ENCODE results near the gene SLC37A1.

The SLC37A1 gene

GRCh38 chr21:42508371-42508770 is 5.3 kb upstream of the SLC37A1 start:
- DNase-seq, result no peak

DNA sequence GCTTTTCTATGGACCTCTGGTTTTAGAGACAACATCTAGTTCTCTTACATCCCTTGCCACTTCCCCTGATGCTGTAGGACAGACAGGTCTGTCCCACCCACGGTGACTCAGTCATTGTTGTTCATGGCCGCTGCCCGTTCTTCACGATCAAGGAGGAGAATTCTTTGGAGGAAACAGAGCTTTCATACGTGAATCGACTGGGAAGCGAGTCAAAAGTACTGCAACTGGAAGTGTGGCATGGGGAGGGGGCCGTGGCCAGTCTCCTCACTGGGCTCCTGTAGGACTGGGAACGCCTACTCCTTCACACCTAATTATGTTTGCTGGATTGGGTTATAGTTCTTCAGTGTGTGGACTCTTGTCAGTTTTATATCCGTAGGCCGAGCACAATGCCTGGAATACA is 4.4 kb upstream of the SLC37A1 start:
- DNase-seq, result no peak

- DNase-seq, result no peak
These were observed 1.2 kb upstream of the SLC37A1 start for GRCh38 chr21:42512346-42513034.

DNA sequence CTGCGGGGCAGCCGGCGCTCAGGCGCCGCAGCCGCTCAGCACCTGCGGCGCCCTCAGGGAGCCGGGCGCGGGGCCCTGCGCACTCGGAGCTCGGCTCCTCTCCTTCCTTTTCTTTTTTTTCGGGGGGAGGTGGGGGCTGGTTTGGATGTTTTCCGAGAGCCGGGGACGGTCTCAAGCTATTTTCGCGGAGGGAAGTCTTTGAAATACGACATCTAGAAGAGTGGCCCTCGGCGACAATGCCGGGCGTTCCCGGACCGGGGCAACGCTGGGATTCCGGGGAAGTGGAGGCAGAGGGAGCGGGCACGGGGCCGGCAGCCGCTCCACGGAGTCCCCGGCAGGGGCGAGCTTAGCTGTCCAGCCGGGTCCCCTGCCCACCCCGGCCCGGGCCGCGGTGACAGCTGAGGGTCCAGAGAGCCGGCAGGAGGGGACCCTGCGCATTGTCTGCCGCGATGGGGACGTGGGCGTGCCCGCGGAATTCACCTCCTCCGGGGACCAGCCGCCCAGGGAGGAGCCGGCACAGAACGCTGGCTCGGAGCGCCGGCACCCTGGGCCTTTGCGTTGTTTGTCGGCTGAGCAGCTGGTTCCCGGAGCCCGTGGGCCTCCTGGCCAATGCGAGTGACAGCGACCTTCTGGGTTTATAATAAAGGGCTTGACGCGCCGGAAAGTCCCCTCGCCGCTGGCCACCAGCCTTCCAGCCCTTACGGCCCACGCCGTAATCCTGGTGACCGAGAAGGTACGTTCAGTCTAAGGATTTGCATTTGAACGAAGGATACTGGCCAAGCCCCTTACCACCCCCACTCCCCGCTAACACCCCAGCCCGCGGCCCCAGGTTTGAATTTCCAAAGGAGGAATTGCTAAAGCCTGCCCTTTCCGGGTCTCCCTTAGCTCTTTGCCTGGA is 582 bp downstream of the SLC37A1 start:
- peak; percentile 48 for DNase-seq

GRCh38 chr21:42514883-42515228 is 1.2 kb downstream of the SLC37A1 start:
- DNase-seq, result no peak

GRCh38 chr21:42515708-42516502 is 2.3 kb downstream of the SLC37A1 start:
- no peak for DNase-seq

DNA sequence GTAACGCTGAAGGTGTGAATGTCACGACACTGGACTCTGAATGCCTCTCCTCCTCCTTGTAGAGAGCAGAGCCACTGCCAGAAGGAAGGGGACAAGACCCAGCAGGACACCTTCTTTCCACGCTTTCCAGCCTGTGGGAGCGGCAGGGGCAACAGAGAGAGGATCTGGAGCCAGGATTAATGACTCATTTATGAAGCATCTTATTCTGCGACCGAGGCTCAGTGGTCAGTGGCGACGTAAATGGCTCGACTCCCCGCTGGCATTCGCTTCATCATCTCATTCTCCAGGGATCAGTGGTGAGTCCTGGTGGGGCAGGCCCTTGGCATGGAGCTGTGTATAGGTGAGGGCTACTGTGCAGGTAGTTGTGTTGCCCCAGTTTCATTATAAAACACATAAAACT is 4.6 kb downstream of the SLC37A1 start:
- DNase-seq, result no peak

- DNase-seq, result no peak
These were observed 5.0 kb downstream of the SLC37A1 start for GRCh38 chr21:42518626-42519025.

- DNase-seq, result no peak
These were observed 7.1 kb downstream of the SLC37A1 start for GRCh38 chr21:42520628-42521253.

- no peak for DNase-seq
These were observed 7.7 kb downstream of the SLC37A1 start for GRCh38 chr21:42521384-42521783.

DNA sequence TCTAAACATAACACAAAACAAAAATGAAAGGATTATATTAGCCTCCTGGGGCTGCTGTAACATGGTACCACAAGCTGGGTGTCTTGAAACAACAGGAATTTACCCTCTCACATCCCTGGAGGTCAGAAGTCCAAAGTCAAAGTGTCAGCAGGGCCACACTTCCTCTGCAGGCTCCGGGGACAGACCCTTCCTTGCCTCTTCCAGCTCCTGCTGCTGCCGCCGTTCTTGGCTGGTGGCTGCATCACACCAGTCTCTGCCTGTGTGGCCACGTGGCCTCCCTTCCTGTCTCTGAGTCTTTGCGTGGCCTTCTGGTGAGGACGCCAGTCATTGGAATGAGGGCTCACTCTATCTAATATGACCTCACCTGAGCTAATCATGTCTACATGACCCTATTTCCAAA is 8.2 kb downstream of the SLC37A1 start:
- no peak for DNase-seq

DNA sequence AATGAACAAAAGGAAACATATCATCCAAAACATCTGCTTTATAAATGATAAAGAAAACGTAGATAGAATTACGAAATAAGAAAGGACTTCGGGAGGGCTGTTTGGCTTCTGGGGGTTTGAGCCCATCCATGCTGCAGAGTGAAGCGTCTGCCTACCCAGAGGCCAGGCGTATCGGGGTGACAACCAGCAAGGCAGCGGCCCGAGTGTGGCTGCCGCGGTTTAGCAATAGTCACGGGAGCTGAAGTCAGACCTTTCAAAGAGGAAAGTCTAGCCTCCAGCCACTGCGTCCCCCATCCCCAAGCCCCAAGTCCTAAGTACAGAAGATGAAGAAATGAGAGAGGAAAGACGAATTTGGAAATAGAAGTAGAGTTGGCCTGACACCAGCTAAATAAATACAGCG is 8.6 kb downstream of the SLC37A1 start:
- DNase-seq, result no peak

GRCh38 chr21:42522771-42523170 is 9.1 kb downstream of the SLC37A1 start:
- DNase-seq, result no peak

DNA sequence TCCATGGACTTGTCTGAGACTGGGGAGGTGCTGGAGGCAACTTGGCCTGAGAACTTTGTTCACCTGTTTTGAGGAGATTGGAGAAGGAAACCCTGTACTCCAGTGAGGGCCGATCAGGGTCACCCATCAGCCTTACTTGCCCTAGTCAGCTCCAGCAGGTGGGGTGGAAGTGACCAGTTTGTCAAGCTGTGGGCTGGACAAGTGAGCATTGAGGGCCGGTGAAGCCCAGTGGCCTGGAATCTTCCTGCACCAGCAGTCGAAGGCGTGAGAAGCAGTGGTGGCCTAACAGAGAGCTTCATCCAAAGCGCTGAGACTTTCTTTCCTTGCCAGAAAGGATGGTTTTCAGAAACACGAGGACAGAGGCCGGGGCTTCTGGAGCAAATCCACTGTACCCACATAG is 9.6 kb downstream of the SLC37A1 start:
- DNase-seq, result no peak

GRCh38 chr21:42523941-42524340 is 10.3 kb downstream of the SLC37A1 start:
- DNase-seq, result no peak

DNA sequence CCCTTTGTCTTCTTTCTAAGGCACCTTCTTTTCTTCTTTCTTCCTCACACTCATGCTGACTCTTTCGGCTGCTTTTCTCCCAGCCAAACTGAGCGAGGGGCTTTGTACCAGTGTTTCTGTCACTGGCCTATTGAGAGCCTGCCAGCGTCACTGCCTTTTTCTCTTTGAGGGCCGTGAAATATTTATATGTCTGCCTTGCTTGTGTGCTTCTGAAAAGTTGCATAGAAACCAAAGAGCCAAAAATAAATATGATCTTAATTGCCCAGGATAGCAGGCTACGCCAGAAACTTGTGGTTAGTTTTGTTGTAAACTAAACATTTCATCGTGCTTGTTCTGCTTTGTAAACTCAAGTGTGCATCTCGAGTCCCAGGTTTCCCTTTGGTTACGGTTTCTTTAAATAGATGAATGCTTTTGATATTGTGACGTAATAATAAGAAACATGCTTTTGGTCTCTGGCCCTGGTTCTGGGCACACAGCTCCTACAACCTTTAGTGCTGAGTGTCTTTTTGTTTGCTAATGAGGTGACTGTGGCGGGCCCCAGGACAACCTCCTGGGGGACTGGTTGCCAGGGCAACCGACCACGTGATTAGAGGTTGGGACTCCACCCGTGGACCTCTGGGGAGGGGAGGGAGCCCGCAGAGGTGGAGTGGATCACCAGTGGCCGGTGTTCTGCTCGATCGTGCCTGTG is 10.8 kb downstream of the SLC37A1 start:
- no peak for DNase-seq

GRCh38 chr21:42525029-42525581 is 11.5 kb downstream of the SLC37A1 start:
- no peak for DNase-seq

- no peak for DNase-seq
These were observed 12.2 kb downstream of the SLC37A1 start for GRCh38 chr21:42525676-42526378.

DNA sequence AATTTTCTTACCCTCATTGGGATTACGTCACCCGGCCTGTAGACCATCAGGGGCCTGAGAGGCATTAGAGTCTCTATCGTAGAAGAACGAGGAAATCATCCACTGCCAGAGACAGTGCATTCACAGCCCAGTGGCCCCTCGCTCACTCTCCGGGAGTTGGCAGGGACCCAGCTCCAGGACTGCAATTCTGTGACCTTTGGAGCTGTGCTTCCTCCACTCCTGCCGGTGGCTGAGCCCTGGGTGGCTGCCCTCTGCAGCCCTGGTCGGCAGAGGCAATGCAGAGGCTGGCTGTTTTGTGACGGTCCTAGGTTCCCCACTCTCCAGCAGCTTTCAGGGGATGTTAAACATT is 12.7 kb downstream of the SLC37A1 start:
- DNase-seq, result no peak

GRCh38 chr21:42527127-42527488 is 13.5 kb downstream of the SLC37A1 start:
- no peak for DNase-seq

DNA sequence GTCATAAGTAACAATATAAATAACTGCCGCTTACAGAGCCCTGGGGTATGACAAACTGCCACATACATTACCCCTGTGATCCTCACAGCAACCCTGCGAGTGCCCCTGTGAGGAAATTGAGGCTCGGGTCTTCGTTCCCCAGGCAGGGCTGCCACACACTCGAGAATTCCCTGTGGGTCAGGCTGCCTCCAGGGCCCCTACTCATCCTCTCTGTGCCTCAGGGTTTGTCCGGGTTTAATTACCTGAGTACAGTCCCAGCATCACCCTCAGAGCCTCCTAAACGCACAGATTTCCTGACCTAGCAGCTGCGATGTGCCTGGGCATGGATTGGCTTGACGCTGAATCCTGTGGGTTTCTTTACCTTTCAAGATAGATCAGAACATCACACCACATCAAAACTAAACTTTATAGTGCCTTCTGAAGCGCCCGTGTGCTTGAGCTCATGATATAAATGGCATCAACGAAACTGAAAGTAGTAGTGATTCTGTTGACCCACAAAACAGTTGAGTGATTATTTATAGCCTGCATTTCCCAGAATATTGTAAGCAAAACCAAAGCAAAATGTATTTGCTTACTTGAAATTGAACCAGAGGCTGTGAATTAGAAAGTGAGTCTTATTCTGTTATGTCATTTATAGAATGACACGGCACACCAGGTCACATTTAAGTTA is 14.0 kb downstream of the SLC37A1 start:
- peak; percentile 42 for DNase-seq

Data from T-helper 9 cell (primary cell).